ENCODE results near the gene LBHD2. TPM values are rescaled to one million over a fixed set of nuclear protein-coding genes. Genes with fewer than 3 reads are reported as not detected.

Gene LBHD2
- total and polyA plus RNA-seq, 2 of the 8 experiments (the other 6 are each of a cell fraction or from before 2014, with no cell fraction given) = not detected

DNA sequence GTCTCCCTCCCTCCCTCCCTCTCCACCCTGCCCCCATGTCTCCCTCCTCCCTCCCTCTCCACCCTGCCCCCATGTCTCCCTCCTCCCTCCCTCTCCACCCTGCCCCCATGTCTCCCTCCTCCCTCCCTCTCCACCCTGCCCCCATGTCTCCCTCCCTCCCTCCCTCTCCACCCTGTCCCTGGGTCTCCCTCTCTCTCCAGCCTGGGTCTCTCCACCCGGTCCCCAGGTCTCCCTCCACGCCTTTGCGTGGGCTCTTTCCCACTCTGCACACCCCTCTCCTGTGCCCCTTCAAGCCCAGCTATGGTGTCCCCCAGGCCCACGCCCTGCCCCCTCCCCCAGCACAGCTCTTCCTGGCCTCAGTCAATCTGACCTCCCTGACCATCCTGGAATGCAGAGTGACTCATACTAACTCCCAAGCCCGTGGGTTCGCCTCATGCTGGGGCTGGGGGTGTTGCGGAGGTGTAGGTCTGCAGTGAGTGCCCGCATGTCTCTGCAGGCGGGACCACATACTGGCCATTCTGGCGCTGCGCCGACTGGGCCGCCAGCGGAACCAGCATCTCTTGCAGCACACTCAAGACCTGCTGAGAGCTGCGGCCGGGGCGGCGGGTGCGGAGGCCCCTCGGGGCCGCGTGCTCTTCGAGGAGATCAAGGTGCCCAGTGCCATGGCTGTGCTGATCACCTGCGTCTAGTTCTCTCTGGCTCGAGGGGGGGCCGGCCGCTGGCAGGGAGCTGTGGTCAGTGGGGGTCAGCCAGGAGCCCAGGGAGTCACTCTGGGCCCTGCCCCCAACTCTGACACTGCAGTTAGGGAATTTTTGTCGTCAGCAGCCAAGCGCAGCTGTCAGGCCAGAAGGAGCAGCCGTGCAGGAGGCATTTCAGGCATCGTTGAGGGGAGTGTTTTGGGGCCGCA, 25.8 kb downstream of the LBHD2 start:
- Histone ChIP-seq H3K79me2 (ENCODE audit: control insufficient read depth in 1 of 2, insufficient read depth in 2 of 2, low read length in 2 of 2) (no peaks in the 10 kb centered on the region), H2BK20ac (ENCODE audit: low read length) (0 out of 2 replicates have a peak overlapping the region, but pooled peaks have one; percentile 61), H3K56ac (replicated peaks; ENCODE audit: insufficient read length, low read depth, low read length) (peak overlapping the region; percentile 66), H3K18ac (ENCODE audit: extremely low read depth, low read length) (peak overlapping the region; percentile 81), H3K9ac (replicated peaks in 1 of 4; ENCODE audit: extremely low read depth in 1 of 4, low read depth in 3 of 4, low read length in 3 of 4) (no peak overlapping the region; a peak in 2 of 7 replicates), H2AFZ (ENCODE audit: low read length) (no peak overlapping the region), H2BK5ac (ENCODE audit: low read depth, low read length) (peak overlapping the region; percentile 83; the same call in 1 of the 2 replicates), H3K79me1 (ENCODE audit: low read depth, low read length) (no peaks in the 10 kb centered on the region), H4K91ac (replicated peaks; ENCODE audit: insufficient read length, low read length) (peak overlapping the region; percentile 95), H3K4me3 (ENCODE audit: extremely low read depth in 1 of 4, insufficient read depth in 2 of 4, low read depth in 3 of 4, low read length in 4 of 4) (peak overlapping the region in 1 of 4 experiments; percentile 45; a peak in 3 of 8 replicates), H3K23ac (ENCODE audit: insufficient read length) (no peak overlapping the region), H3K27ac (ENCODE audit: low read depth, low read length) (no peak overlapping the region; the same call in 1 of the 2 replicates), H2AK5ac (ENCODE audit: low read depth, low read length) (peak overlapping the region; percentile 70; the same call in 1 of the 2 replicates), H3K4me1 (replicated peaks in 1 of 4; ENCODE audit: control insufficient read depth in 3 of 4, insufficient read depth in 4 of 4, low read length in 3 of 4) (peaks cover 12 to 46% (median 37%) of the 10 kb centered on the region in 4 experiments), H3K4ac (replicated peaks; ENCODE audit: insufficient read length, low read depth, low read length) (peak overlapping the region; percentile 96), H3K4me2 (ENCODE audit: insufficient read depth in 1 of 2, low read depth in 2 of 2, low read length in 2 of 2) (peak overlapping the region; percentile 53 to 64), H3K23me2 (ENCODE audit: low read depth, low read length) (peaks cover 3% of the 10 kb centered on the region; the same call in 1 of the 2 replicates), H3K27me3 (replicated peaks in 1 of 4; ENCODE audit: control insufficient read depth in 3 of 4, extremely low read depth in 1 of 4, insufficient read depth in 3 of 4, low read length in 3 of 4) (peaks cover 0 to 11% (median 3%) of the 10 kb centered on the region in 4 experiments; a peak in 5 of 7 replicates), H3K36me3 (ENCODE audit: control insufficient read depth in 2 of 4, insufficient read depth in 4 of 4, low read length in 3 of 4) (no peaks in the 10 kb centered on the region), H3K14ac (ENCODE audit: insufficient read length) (no peak overlapping the region), H4K20me1 (replicated peaks in 1 of 2; ENCODE audit: control insufficient read depth in 1 of 2, insufficient read depth in 2 of 2, low read length in 2 of 2) (peaks cover 0 to 3% of the 10 kb centered on the region in 2 experiments), H4K5ac (ENCODE audit: insufficient read length, low read depth, low read length) (peak overlapping the region; percentile 29), H3K9me3 (ENCODE audit: insufficient read depth in 2 of 2, low read depth in 1 of 2, low read length in 1 of 2) (no peaks in the 10 kb centered on the region), H2BK15ac (ENCODE audit: low read length) (peak overlapping the region; percentile 88; the same call in 1 of the 2 replicates), H2BK12ac (ENCODE audit: low read depth, low read length) (peak overlapping the region; percentile 87; the same call in 1 of the 2 replicates), H4K8ac (ENCODE audit: extremely low read depth, insufficient read depth, low read length) (peak overlapping the region; percentile 37; the same call in 1 of the 2 replicates), H2BK120ac (replicated peaks; ENCODE audit: low read depth, low read length) (peak overlapping the region; percentile 69)
- peak in 1 of 2 experiments; percentile 66 for DNase-seq (ENCODE audit: low read depth in 1 of 2, low spot score in 2 of 2)
- WGBS, 2 experiments (ENCODE audit: extremely low coverage in 1 of 2, insufficient coverage in 1 of 2, insufficient read length in 1 of 2, insufficient replicate concordance in 2 of 2, low coverage in 1 of 2, low lambda C conversion rate in 2 of 2, missing lambda C conversion rate in 1 of 2) = 25% methylated on average over 29 of the region's 32 CpGs; no CpG with 5 or more reads in 1 of the 2 experiments
- FAIRE-seq = no peak
- ChIA-PET POLR2A (ENCODE audit: partially characterized antibody) (interaction anchor here (0.7 to 1.7 kb wide), 6 partner anchors 8 to 498 kb away, joined by 3 to 9 read pairs (median 4); no protein-coding TSS in a partner anchor), CTCF (ENCODE audit: partially characterized antibody) (interaction anchor here (0.6 to 1.7 kb wide), 12 partner anchors 9 to 482 kb away, joined by 3 to 6 read pairs (median 4); no protein-coding TSS in a partner anchor)
- TF ChIP-seq ASH2L (IDR thresholded peaks at IDR 0.05; ENCODE audit: low read length) (peak; percentile 62), EGR1 (IDR thresholded peaks at IDR 0.05; ENCODE audit: borderline replicate concordance, low read depth, low read length) (peak; percentile 55; the same call in 1 of the 2 replicates), RAD21 (IDR thresholded peaks at IDR 0.05 in 1 of 2, conservative IDR thresholded peaks at IDR 0.05 in 1 of 2; ENCODE audit: low read depth in 2 of 2, low read length in 2 of 2) (no peak), E2F6 (IDR thresholded peaks at IDR 0.05) (peak; percentile 81), YY1 (IDR thresholded peaks at IDR 0.05; ENCODE audit: low read depth, low read length) (no peak), POU5F1 (IDR thresholded peaks at IDR 0.05; ENCODE audit: low read depth, low read length) (no peak), MAFK (IDR thresholded peaks at IDR 0.05; ENCODE audit: low read depth, low read length) (no peak), CREB1 (IDR thresholded peaks at IDR 0.05) (peak; percentile 63)
- TF ChIP-seq, protein P1, sequence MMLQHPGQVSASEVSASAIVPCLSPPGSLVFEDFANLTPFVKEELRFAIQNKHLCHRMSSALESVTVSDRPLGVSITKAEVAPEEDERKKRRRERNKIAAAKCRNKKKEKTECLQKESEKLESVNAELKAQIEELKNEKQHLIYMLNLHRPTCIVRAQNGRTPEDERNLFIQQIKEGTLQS (IDR thresholded peaks at IDR 0.05; ENCODE audit: insufficient read depth, low read depth, low read length) = no peak
